ENCODE measurements around the gene DENND10.
A peak's percentile ranks its signal among the peaks of the same experiment; 100 is the strongest.

The DENND10 gene

DNA sequence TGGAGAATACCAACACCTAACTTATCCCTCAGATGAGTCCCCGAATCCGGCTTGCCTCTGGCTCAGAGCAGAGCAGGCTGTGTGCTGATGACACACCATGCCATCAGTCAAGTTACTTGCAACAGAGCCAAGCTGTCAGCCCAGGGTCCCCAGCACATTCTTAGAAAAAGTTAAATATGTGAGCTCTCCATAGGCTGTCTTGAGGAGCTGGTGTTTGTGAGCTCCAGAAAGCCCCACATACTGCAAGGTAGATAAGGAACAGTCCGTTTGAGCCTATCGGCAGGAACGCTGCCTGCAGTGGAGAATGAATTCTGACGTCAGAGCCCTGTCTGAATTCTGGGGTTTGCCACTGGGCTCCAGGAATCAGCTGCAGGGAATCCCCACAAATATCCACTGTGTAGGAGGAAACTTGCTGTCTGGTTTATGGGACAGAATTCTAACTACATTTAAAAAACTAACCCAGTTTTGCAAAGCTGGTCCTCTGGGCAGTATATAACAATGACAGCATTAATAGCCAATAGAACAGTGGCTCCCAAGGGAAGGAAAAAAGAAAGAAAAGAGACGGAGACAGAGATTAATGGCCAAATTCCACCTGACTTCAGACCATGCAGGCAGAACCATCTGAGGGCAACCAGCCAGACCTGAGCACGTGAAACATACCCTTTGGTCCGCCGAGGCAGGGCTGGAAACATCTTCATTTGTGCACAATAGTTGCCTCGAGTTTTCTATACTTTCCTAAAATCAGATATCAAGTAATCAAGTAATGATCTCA, 58.0 kb downstream of the DENND10 start:
- no peak overlapping the region for H3K4me3 ChIP-seq (ENCODE audit: low read length)
- TF ChIP-seq EZH2phosphoT487 (IDR thresholded peaks at IDR 0.05; ENCODE audit: low read length) (no peak), EZH2 (optimal IDR thresholded peaks at IDR 0.05; ENCODE audit: low read depth, low read length) (no peak)
- TF ChIP-seq, protein P1, sequence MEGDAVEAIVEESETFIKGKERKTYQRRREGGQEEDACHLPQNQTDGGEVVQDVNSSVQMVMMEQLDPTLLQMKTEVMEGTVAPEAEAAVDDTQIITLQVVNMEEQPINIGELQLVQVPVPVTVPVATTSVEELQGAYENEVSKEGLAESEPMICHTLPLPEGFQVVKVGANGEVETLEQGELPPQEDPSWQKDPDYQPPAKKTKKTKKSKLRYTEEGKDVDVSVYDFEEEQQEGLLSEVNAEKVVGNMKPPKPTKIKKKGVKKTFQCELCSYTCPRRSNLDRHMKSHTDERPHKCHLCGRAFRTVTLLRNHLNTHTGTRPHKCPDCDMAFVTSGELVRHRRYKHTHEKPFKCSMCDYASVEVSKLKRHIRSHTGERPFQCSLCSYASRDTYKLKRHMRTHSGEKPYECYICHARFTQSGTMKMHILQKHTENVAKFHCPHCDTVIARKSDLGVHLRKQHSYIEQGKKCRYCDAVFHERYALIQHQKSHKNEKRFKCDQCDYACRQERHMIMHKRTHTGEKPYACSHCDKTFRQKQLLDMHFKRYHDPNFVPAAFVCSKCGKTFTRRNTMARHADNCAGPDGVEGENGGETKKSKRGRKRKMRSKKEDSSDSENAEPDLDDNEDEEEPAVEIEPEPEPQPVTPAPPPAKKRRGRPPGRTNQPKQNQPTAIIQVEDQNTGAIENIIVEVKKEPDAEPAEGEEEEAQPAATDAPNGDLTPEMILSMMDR (IDR thresholded peaks at IDR 0.05; ENCODE audit: low read length): no peak
- no peaks in the 10 kb centered on the region for H3K36me3 ChIP-seq (replicated peaks; ENCODE audit: insufficient read depth, low read length)
- H3K4me1 ChIP-seq (ENCODE audit: low read length): peaks cover 8% of the 10 kb centered on the region
- no peaks in the 10 kb centered on the region for H3K27me3 ChIP-seq (replicated peaks; ENCODE audit: insufficient read depth, low read length)
- no peaks in the 10 kb centered on the region for H3K9me2 ChIP-seq (replicated peaks; ENCODE audit: insufficient read depth, low read length)
- no peak overlapping the region for H3K9ac ChIP-seq (ENCODE audit: low read length)
- H3K27ac ChIP-seq (ENCODE audit: low read length): no peak overlapping the region
- no peak for DNase-seq
- H3F3A ChIP-seq (ENCODE audit: insufficient read depth, low read length): no peaks in the 10 kb centered on the region
- no peak overlapping the region for H3K4me2 ChIP-seq (ENCODE audit: low read depth, low read length)
- H2AFZ ChIP-seq (ENCODE audit: low read length): no peak overlapping the region
- H4K20me1 ChIP-seq (ENCODE audit: insufficient read depth, low read length): no peaks in the 10 kb centered on the region
- no peaks in the 10 kb centered on the region for H3K9me3 ChIP-seq (replicated peaks; ENCODE audit: insufficient read depth, low read length)
- peaks cover 15% of the 10 kb centered on the region for H3K79me2 ChIP-seq (ENCODE audit: low read length)

DNA sequence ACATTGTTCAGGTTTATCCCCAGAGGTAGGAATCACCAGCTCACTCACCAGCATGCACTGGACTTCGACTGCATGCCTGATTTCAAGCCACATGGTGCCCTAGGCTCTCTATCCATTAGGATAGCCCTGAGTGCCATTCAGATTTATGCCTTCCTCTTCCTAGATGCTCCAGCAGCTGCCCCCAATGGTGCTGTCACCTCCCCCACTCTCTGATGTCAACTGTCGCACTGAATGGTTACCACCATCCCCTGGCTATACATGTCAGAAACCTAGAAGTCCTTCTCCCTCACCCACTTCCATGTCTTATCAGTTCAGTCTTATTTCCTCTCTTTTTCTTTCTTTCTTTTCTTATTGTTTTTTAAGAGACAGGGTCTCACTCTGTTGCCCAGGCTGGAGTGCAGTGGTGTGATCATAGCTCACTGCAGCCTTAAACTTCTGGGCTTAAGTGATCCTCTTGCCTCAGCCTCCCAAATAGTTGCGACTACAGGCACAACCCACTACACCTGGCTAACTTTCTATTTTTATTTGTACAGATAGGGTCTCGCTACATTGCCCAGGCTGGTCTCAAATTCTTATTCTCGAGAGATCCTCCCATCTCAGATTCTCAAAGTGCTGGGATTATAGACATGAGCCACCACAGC, 58.7 kb downstream of the DENND10 start:
- DNase-seq: no peak
- Histone ChIP-seq H3K27me3 (replicated peaks; ENCODE audit: insufficient read depth, low read length) (no peaks in the 10 kb centered on the region), H3K9me2 (replicated peaks; ENCODE audit: insufficient read depth, low read length) (no peaks in the 10 kb centered on the region), H3F3A (ENCODE audit: insufficient read depth, low read length) (no peaks in the 10 kb centered on the region), H3K4me2 (ENCODE audit: low read depth, low read length) (no peak overlapping the region), H3K4me3 (ENCODE audit: low read length) (no peak overlapping the region), H3K9ac (ENCODE audit: low read length) (no peak overlapping the region), H2AFZ (ENCODE audit: low read length) (no peak overlapping the region), H3K9me3 (replicated peaks; ENCODE audit: insufficient read depth, low read length) (no peaks in the 10 kb centered on the region), H3K36me3 (replicated peaks; ENCODE audit: insufficient read depth, low read length) (no peaks in the 10 kb centered on the region; the same call in 1 of the 2 replicates), H3K27ac (ENCODE audit: low read length) (no peak overlapping the region), H3K4me1 (ENCODE audit: low read length) (peaks cover 8% of the 10 kb centered on the region), H3K79me2 (ENCODE audit: low read length) (peaks cover 15% of the 10 kb centered on the region), H4K20me1 (ENCODE audit: insufficient read depth, low read length) (no peaks in the 10 kb centered on the region)
- no peak for TF ChIP-seq EZH2phosphoT487 (IDR thresholded peaks at IDR 0.05; ENCODE audit: low read length)
- TF ChIP-seq EZH2 (optimal IDR thresholded peaks at IDR 0.05; ENCODE audit: low read depth, low read length): no peak
- TF ChIP-seq, protein P1 (IDR thresholded peaks at IDR 0.05; ENCODE audit: low read length): no peak

DNA sequence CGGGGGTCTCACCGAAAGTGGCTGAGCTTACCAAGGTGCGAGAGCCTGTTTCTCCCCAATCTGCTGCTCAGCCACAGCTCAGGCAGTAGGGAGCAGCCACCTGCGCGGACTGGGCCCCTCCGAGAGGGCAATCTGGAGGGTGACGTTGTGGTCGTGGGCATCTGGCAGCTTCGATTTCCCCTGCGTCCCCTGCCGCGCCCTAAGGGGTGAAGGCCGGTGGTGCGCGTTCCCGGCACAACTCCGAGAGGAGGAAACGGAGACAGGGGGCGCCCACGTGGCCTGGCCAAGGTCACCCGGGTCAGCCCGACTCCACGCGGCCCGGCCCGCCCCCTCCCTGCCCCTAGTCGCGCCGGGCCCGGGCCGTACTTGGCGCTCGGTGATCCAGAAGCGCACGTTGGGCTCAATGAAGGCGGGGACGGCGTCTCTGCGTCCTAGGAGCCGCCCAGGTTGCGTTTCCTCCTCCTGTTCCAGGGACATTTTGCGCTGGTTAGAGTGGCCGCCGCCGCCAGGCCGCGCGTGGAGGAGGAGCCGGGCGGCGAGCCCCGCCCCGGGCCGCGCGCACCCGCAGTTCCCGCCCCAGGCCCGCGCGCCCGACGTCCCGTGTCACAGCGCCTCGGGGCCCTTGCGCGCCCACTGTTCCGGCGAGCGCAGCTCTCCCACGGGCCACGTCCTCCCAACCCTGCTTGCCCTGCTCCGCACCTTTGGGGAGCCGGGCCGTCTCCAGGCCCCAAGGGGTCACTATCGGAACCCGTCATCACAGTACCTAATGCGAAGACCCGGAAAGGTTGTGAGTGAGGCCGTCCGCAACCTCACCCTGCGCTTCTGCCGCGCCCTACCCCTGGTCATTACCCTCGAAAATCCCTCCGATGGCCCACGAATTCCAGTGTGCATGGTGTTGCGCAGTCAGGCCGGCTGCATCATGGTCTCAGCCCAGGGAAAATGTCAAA, 61.5 kb downstream of the DENND10 start, which contains the start of gene SFXN4:
Gene SFXN4 (minus strand): TSS at position 544 of the 947 bp plus-strand sequence. CDS start 67 bp downstream, at position 477.
- H3K9me2 ChIP-seq (replicated peaks; ENCODE audit: insufficient read depth, low read length): no peaks in the 10 kb centered on the region
- H2AFZ ChIP-seq (ENCODE audit: low read length): peak within 1 kb of the TSS; percentile 100
- peak within 1 kb of the TSS; percentile 97 for H3K4me2 ChIP-seq (ENCODE audit: low read depth, low read length)
- H3K4me3 ChIP-seq (ENCODE audit: low read length): peak within 1 kb of the TSS; percentile 87
- no peaks in the 10 kb centered on the region for H4K20me1 ChIP-seq (ENCODE audit: insufficient read depth, low read length)
- no peaks in the 10 kb centered on the region for H3K27me3 ChIP-seq (replicated peaks; ENCODE audit: insufficient read depth, low read length)
- H3K36me3 ChIP-seq (replicated peaks; ENCODE audit: insufficient read depth, low read length): peaks cover 11% of the 10 kb centered on the region
- TF ChIP-seq, protein P1 (IDR thresholded peaks at IDR 0.05; ENCODE audit: low read length): no peak; the same call in 1 of the 2 replicates
- TF ChIP-seq EZH2phosphoT487 (IDR thresholded peaks at IDR 0.05; ENCODE audit: low read length) (no peak), EZH2 (optimal IDR thresholded peaks at IDR 0.05; ENCODE audit: low read depth, low read length) (no peak)
- peak within 1 kb of the TSS; percentile 93 for H3K9ac ChIP-seq (ENCODE audit: low read length)
- peak within 1 kb of the TSS; percentile 78 for H3K27ac ChIP-seq (ENCODE audit: low read length)
- H3K9me3 ChIP-seq (replicated peaks; ENCODE audit: insufficient read depth, low read length): no peaks in the 10 kb centered on the region
- H3F3A ChIP-seq (ENCODE audit: insufficient read depth, low read length): no peaks in the 10 kb centered on the region; the same call in 1 of the 2 replicates
- peaks cover 8% of the 10 kb centered on the region for H3K4me1 ChIP-seq (ENCODE audit: low read length)
- DNase-seq: peak; percentile 80
- H3K79me2 ChIP-seq (ENCODE audit: low read length): peaks cover 15% of the 10 kb centered on the region
